Measurements from ENCODE around the gene DCUN1D5. TPM values are rescaled to one million over a fixed set of nuclear protein-coding genes. Genes with fewer than 3 reads are reported as not detected.
A peak's percentile ranks its signal among the peaks of the same experiment; 100 is the strongest.

Gene DCUN1D5
- total and polyA plus RNA-seq, 2 of the 13 experiments (the other 11 are each of a cell fraction or from before 2014, with no cell fraction given) = 32.9 to 46.7 TPM

DNA sequence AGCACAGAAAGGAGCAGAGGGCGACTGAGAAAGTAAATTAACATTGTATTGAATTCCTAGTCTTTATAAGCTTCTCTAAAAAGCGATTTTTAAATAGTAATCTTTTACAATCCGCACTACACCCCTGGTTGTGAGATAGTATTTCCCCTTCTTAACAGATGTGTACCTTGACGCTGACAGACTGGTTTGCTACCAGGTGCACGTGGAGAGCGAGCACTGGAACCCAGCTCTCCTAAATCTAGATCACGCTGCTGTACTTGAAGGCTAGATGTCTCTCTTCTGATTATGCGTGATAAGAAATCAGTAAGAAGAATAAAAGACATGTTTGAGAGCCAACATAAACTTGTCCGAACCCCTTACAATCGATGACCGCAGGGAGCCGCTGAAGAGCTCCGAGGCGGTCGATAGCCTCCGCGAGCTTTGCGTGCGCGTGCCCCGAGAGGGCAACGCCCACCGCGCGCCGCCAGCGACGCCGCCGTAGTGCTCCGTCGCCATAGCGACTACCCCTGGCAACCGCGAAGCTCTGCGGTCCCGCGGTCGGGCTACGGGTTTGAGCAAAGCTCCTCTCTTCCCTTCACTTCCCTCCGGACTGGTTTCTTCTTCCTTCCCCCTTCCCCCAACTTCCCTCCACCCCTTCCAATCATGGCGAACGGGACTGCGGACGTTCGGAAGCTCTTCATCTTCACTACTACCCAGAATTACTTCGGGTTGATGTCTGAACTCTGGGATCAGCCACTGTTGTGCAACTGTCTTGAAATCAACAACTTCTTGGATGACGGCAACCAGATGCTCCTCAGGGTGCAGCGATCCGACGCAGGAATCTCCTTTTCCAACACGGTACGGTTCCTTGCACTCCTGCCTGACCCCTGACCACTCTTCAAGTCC lies 17.2 kb upstream of the DCUN1D5 start, which contains the start of gene DYNC2H1 (continued):
- TF ChIP-seq, protein P1, sequence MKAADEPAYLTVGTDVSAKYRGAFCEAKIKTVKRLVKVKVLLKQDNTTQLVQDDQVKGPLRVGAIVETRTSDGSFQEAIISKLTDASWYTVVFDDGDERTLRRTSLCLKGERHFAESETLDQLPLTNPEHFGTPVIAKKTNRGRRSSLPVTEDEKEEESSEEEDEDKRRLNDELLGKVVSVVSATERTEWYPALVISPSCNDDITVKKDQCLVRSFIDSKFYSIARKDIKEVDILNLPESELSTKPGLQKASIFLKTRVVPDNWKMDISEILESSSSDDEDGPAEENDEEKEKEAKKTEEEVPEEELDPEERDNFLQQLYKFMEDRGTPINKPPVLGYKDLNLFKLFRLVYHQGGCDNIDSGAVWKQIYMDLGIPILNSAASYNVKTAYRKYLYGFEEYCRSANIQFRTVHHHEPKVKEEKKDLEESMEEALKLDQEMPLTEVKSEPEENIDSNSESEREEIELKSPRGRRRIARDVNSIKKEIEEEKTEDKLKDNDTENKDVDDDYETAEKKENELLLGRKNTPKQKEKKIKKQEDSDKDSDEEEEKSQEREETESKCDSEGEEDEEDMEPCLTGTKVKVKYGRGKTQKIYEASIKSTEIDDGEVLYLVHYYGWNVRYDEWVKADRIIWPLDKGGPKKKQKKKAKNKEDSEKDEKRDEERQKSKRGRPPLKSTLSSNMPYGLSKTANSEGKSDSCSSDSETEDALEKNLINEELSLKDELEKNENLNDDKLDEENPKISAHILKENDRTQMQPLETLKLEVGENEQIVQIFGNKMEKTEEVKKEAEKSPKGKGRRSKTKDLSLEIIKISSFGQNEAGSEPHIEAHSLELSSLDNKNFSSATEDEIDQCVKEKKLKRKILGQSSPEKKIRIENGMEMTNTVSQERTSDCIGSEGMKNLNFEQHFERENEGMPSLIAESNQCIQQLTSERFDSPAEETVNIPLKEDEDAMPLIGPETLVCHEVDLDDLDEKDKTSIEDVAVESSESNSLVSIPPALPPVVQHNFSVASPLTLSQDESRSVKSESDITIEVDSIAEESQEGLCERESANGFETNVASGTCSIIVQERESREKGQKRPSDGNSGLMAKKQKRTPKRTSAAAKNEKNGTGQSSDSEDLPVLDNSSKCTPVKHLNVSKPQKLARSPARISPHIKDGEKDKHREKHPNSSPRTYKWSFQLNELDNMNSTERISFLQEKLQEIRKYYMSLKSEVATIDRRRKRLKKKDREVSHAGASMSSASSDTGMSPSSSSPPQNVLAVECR (CRISPR knock-in tag; IDR thresholded peaks at IDR 0.05; ENCODE audit: borderline replicate concordance) = peak; percentile 92
- TF ChIP-seq ZBTB8A (CRISPR knock-in tag; IDR thresholded peaks at IDR 0.05; ENCODE audit: borderline replicate concordance, low read depth) = no peak
- TF ChIP-seq, protein P2, sequence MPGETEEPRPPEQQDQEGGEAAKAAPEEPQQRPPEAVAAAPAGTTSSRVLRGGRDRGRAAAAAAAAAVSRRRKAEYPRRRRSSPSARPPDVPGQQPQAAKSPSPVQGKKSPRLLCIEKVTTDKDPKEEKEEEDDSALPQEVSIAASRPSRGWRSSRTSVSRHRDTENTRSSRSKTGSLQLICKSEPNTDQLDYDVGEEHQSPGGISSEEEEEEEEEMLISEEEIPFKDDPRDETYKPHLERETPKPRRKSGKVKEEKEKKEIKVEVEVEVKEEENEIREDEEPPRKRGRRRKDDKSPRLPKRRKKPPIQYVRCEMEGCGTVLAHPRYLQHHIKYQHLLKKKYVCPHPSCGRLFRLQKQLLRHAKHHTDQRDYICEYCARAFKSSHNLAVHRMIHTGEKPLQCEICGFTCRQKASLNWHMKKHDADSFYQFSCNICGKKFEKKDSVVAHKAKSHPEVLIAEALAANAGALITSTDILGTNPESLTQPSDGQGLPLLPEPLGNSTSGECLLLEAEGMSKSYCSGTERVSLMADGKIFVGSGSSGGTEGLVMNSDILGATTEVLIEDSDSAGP (CRISPR knock-in tag; IDR thresholded peaks at IDR 0.05; ENCODE audit: borderline replicate concordance) = peak; percentile 50; the same call in 1 of the 2 replicates
- TF ChIP-seq ZBTB21 (CRISPR knock-in tag; IDR thresholded peaks at IDR 0.05) = no peak
- TF ChIP-seq ZSCAN12 (CRISPR knock-in tag; IDR thresholded peaks at IDR 0.05) = no peak
- TF ChIP-seq, protein P3, sequence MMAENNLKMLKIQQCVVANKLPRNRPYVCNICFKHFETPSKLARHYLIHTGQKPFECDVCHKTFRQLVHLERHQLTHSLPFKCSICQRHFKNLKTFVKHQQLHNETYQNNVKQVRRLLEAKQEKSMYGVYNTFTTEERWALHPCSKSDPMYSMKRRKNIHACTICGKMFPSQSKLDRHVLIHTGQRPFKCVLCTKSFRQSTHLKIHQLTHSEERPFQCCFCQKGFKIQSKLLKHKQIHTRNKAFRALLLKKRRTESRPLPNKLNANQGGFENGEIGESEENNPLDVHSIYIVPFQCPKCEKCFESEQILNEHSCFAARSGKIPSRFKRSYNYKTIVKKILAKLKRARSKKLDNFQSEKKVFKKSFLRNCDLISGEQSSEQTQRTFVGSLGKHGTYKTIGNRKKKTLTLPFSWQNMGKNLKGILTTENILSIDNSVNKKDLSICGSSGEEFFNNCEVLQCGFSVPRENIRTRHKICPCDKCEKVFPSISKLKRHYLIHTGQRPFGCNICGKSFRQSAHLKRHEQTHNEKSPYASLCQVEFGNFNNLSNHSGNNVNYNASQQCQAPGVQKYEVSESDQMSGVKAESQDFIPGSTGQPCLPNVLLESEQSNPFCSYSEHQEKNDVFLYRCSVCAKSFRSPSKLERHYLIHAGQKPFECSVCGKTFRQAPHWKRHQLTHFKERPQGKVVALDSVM (CRISPR knock-in tag; IDR thresholded peaks at IDR 0.05) = no peak
- TF ChIP-seq ERF (CRISPR knock-in tag; IDR thresholded peaks at IDR 0.05) = peak; percentile 90
- TF ChIP-seq, protein P4, sequence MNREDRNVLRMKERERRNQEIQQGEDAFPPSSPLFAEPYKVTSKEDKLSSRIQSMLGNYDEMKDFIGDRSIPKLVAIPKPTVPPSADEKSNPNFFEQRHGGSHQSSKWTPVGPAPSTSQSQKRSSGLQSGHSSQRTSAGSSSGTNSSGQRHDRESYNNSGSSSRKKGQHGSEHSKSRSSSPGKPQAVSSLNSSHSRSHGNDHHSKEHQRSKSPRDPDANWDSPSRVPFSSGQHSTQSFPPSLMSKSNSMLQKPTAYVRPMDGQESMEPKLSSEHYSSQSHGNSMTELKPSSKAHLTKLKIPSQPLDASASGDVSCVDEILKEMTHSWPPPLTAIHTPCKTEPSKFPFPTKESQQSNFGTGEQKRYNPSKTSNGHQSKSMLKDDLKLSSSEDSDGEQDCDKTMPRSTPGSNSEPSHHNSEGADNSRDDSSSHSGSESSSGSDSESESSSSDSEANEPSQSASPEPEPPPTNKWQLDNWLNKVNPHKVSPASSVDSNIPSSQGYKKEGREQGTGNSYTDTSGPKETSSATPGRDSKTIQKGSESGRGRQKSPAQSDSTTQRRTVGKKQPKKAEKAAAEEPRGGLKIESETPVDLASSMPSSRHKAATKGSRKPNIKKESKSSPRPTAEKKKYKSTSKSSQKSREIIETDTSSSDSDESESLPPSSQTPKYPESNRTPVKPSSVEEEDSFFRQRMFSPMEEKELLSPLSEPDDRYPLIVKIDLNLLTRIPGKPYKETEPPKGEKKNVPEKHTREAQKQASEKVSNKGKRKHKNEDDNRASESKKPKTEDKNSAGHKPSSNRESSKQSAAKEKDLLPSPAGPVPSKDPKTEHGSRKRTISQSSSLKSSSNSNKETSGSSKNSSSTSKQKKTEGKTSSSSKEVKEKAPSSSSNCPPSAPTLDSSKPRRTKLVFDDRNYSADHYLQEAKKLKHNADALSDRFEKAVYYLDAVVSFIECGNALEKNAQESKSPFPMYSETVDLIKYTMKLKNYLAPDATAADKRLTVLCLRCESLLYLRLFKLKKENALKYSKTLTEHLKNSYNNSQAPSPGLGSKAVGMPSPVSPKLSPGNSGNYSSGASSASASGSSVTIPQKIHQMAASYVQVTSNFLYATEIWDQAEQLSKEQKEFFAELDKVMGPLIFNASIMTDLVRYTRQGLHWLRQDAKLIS (CRISPR knock-in tag; IDR thresholded peaks at IDR 0.05) = no peak
- TF ChIP-seq ZNF577 (CRISPR knock-in tag; IDR thresholded peaks at IDR 0.05; ENCODE audit: borderline replicate concordance, low read depth) = no peak
- TF ChIP-seq, protein P5, sequence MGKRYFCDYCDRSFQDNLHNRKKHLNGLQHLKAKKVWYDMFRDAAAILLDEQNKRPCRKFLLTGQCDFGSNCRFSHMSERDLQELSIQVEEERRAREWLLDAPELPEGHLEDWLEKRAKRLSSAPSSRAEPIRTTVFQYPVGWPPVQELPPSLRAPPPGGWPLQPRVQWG (CRISPR knock-in tag; IDR thresholded peaks at IDR 0.05; ENCODE audit: borderline replicate concordance, low read depth) = no peak
